Iris pigment epithelial cell (primary cell): ENCODE results near the gene PPFIA1.
A peak's percentile ranks its signal among the peaks of the same experiment; 100 is the strongest.
"Not testable (repeated sequence)": the region's sequence is repeated elsewhere in the genome, so short reads cannot be mapped to it uniquely, and the experiment has no call there.

ENCODE experiments used
- DNase-seq: peaks from one replicate; pipeline ENCODE4 v3.0.0-alpha.2; 2011; ENCODE audit warnings: low read depth

Gene PPFIA1

GRCh38 chr11:70325824-70326223 is 55.3 kb downstream of the PPFIA1 start:
- no peak for DNase-seq

- DNase-seq, result peak; percentile 93
Observed at GRCh38 chr11:70326365-70326811, 55.9 kb downstream of the PPFIA1 start.

- DNase-seq, result peak; percentile 22
Observed at GRCh38 chr11:70326833-70327232, 56.3 kb downstream of the PPFIA1 start.

- DNase-seq, result no peak
Observed at GRCh38 chr11:70327717-70328116, 57.2 kb downstream of the PPFIA1 start.

- no peak for DNase-seq
Observed at GRCh38 chr11:70328556-70328955, 58.1 kb downstream of the PPFIA1 start.

- DNase-seq, result not testable (repeated sequence)
Observed at GRCh38 chr11:70331320-70331843, 60.9 kb downstream of the PPFIA1 start.

GRCh38 chr11:70331901-70332300 is 61.4 kb downstream of the PPFIA1 start:
- no peak for DNase-seq

- DNase-seq, result no peak
Observed at GRCh38 chr11:70332567-70332966, 62.1 kb downstream of the PPFIA1 start.

GRCh38 chr11:70333261-70333660 is 62.8 kb downstream of the PPFIA1 start:
- no peak for DNase-seq

- DNase-seq, result no peak
Observed at GRCh38 chr11:70334351-70334995, 64.0 kb downstream of the PPFIA1 start.

- DNase-seq, result no peak
Observed at GRCh38 chr11:70335511-70335910, 65.0 kb downstream of the PPFIA1 start.

GRCh38 chr11:70338594-70338993 is 68.1 kb downstream of the PPFIA1 start:
- no peak for DNase-seq

GRCh38 chr11:70339066-70339465 is 68.6 kb downstream of the PPFIA1 start:
- no peak for DNase-seq

GRCh38 chr11:70341881-70342429 is 71.5 kb downstream of the PPFIA1 start:
- DNase-seq, result no peak

GRCh38 chr11:70343636-70344035 is 73.1 kb downstream of the PPFIA1 start:
- no peak for DNase-seq

GRCh38 chr11:70348191-70348590 is 77.7 kb downstream of the PPFIA1 start:
- DNase-seq, result no peak

- no peak for DNase-seq
Observed at GRCh38 chr11:70348608-70349007, 78.1 kb downstream of the PPFIA1 start.

- no peak for DNase-seq
Observed at GRCh38 chr11:70351646-70352045, 81.2 kb downstream of the PPFIA1 start.

GRCh38 chr11:70352100-70352499 is 81.6 kb downstream of the PPFIA1 start:
- no peak for DNase-seq

GRCh38 chr11:70352601-70353000 is 82.1 kb downstream of the PPFIA1 start:
- DNase-seq, result no peak

- no peak for DNase-seq
Observed at GRCh38 chr11:70353329-70353728, 82.8 kb downstream of the PPFIA1 start.

- DNase-seq, result no peak
Observed at GRCh38 chr11:70353900-70354568, 83.5 kb downstream of the PPFIA1 start.

- DNase-seq, result no peak
Observed at GRCh38 chr11:70354629-70355028, 84.1 kb downstream of the PPFIA1 start.
